HEK293 (cell line): ENCODE measurements around the gene HNF1A.

Experiments
- CTCF ChIA-PET: fragments of 350-600 bp; formaldehyde crosslinking; extraction: SDS; loops from one replicate; lab custom pipeline; 2021; ENCODE audit warnings: antibody characterized with exemption; lab: Yijun Ruan, JAX
- POLR2A ChIA-PET: fragments of 300-600 bp; formaldehyde crosslinking; extraction: SDS; loops from one replicate; lab custom pipeline; 2020; ENCODE audit warnings: antibody characterized with exemption, inconsistent platforms; lab: Yijun Ruan, JAX
- H3K27ac ChIP-seq: fragments of 200-500 bp; sonication (Bioruptor generic); 2 replicates; pipeline ENCODE4 v1.5.1; 2014; ENCODE audit warnings: low read depth, low read length, control low read depth, inconsistent platforms; ENCODE audit errors: extremely low read depth
- H3K36me3 ChIP-seq, 2 experiments: fragments of 200-500 bp in 1 of 2; sonication (Bioruptor generic) in 1 of 2; 1 replicate in 1 of 2; 2 replicates in 1 of 2; pipeline ENCODE4 v1.5.1; 2014 to 2017; ENCODE audit warnings: inconsistent platforms in 2 of 2, low read length in 2 of 2; ENCODE audit not compliant: control insufficient read depth in 2 of 2, insufficient read depth in 1 of 2
- H3K4me1 ChIP-seq: fragments of 200-500 bp; sonication (Bioruptor generic); 2 replicates; pipeline ENCODE4 v1.5.1; 2014; ENCODE audit warnings: mild to moderate bottlenecking, low read length, inconsistent platforms; ENCODE audit not compliant: control insufficient read depth, insufficient read depth
- H3K4me3 ChIP-seq: 2 replicates; pipeline ENCODE4 v1.5.1; 2011; ENCODE audit warnings: low read depth, mild to moderate bottlenecking, control low read depth, low read length, moderate library complexity
- H3K9me3 ChIP-seq: fragments of 200-500 bp; sonication (Bioruptor generic); 2 replicates; pipeline ENCODE4 v1.5.1; 2014; ENCODE audit warnings: low read depth, low read length, inconsistent platforms; ENCODE audit not compliant: control insufficient read depth, insufficient read depth
- BCL6B ChIP-seq: fragments of 450-650 bp; formaldehyde crosslinking; IDR thresholded peaks from 2 replicates; pipeline ENCODE4 v1.5.1; 2017; ENCODE audit warnings: missing biosample characterization, missing genetic modification characterization
- IKZF3 ChIP-seq: fragments of 450-650 bp; IDR thresholded peaks from 2 replicates; pipeline ENCODE4 v1.5.0; 2018; ENCODE audit warnings: missing biosample characterization, mild to moderate bottlenecking, missing genetic modification characterization, moderate library complexity
- INSM2 ChIP-seq: fragments of 450-650 bp; formaldehyde crosslinking; IDR thresholded peaks from 2 replicates; pipeline ENCODE4 v1.5.1; 2016; ENCODE audit warnings: missing biosample characterization, missing genetic modification characterization
- KLF10 ChIP-seq: fragments of 450-650 bp; IDR thresholded peaks from 2 replicates; pipeline ENCODE4 v1.5.1; 2018; ENCODE audit warnings: missing biosample characterization, mild to moderate bottlenecking, missing genetic modification characterization
- PRDM1 ChIP-seq: fragments of 450-650 bp; formaldehyde crosslinking; IDR thresholded peaks from 2 replicates; pipeline ENCODE4; 2016; ENCODE audit warnings: missing biosample characterization, missing genetic modification characterization
- PRDM10 ChIP-seq: fragments of 450-650 bp; formaldehyde crosslinking; IDR thresholded peaks from 2 replicates; pipeline ENCODE4 v1.5.1; 2016; ENCODE audit warnings: missing biosample characterization, missing genetic modification characterization
- YY2 ChIP-seq: fragments of 450-650 bp; formaldehyde crosslinking; IDR thresholded peaks from 2 replicates; pipeline ENCODE4 v1.5.1; 2016; ENCODE audit warnings: missing biosample characterization, missing genetic modification characterization
- ZBTB11 ChIP-seq: fragments of 450-650 bp; formaldehyde crosslinking; conservative IDR thresholded peaks from 2 replicates; pipeline ENCODE4 v1.5.1; 2016; ENCODE audit warnings: low read depth, missing biosample characterization, missing genetic modification characterization
- ZBTB17 ChIP-seq: fragments of 450-650 bp; formaldehyde crosslinking; IDR thresholded peaks from 2 replicates; pipeline ENCODE4 v1.5.1; 2016; ENCODE audit warnings: missing biosample characterization, missing genetic modification characterization
- ZBTB49 ChIP-seq: fragments of 450-650 bp; formaldehyde crosslinking; IDR thresholded peaks from 2 replicates; pipeline ENCODE4 v1.5.1; 2016; ENCODE audit warnings: missing biosample characterization, missing genetic modification characterization, low read depth
- ZNF121 ChIP-seq: fragments of 450-650 bp; formaldehyde crosslinking; IDR thresholded peaks from 2 replicates; pipeline ENCODE4 v1.5.1; 2016; ENCODE audit warnings: missing biosample characterization, missing genetic modification characterization
- ZNF146 ChIP-seq: fragments of 450-650 bp; formaldehyde crosslinking; IDR thresholded peaks from 2 replicates; pipeline ENCODE4 v1.5.1; 2016; ENCODE audit warnings: missing biosample characterization, missing genetic modification characterization
- ZNF175 ChIP-seq: fragments of 450-650 bp; formaldehyde crosslinking; IDR thresholded peaks from 2 replicates; pipeline ENCODE4 v1.5.1; 2016; ENCODE audit warnings: missing biosample characterization, missing genetic modification characterization
- ZNF19 ChIP-seq: fragments of 450-650 bp; formaldehyde crosslinking; IDR thresholded peaks from 2 replicates; pipeline ENCODE4; 2016; ENCODE audit warnings: missing biosample characterization, missing genetic modification characterization, low read depth
- ZNF266 ChIP-seq: fragments of 450-650 bp; formaldehyde crosslinking; IDR thresholded peaks from 2 replicates; pipeline ENCODE4 v1.5.1; 2016; ENCODE audit warnings: missing biosample characterization, missing genetic modification characterization, low read depth
- ZNF280C ChIP-seq: fragments of 450-650 bp; formaldehyde crosslinking; IDR thresholded peaks from 2 replicates; pipeline ENCODE4 v1.5.1; 2016; ENCODE audit warnings: missing biosample characterization, missing genetic modification characterization
- ZNF335 ChIP-seq: fragments of 450-650 bp; formaldehyde crosslinking; conservative IDR thresholded peaks from 2 replicates; pipeline ENCODE4 v1.5.1; 2016; ENCODE audit warnings: missing biosample characterization, missing genetic modification characterization
- ZNF394 ChIP-seq: fragments of 450-650 bp; formaldehyde crosslinking; IDR thresholded peaks from 2 replicates; pipeline ENCODE4 v1.5.1; 2016; ENCODE audit warnings: missing biosample characterization, missing genetic modification characterization, mild to moderate bottlenecking, moderate library complexity, borderline replicate concordance
- ZNF654 ChIP-seq: fragments of 450-650 bp; formaldehyde crosslinking; IDR thresholded peaks from 2 replicates; pipeline ENCODE4 v1.5.1; 2016; ENCODE audit warnings: low read depth, missing biosample characterization, missing genetic modification characterization
- ZNF701 ChIP-seq: fragments of 450-650 bp; formaldehyde crosslinking; IDR thresholded peaks from 2 replicates; pipeline ENCODE4 v1.5.1; 2016; ENCODE audit warnings: missing biosample characterization, missing genetic modification characterization
- ZSCAN5A ChIP-seq: fragments of 450-650 bp; formaldehyde crosslinking; IDR thresholded peaks from 2 replicates; pipeline ENCODE4 v1.5.1; 2016; ENCODE audit warnings: missing biosample characterization, missing genetic modification characterization

HNF1A gene

GRCh38 chr12:120944645-120945217 is 33.6 kb upstream of the HNF1A start:
- ChIA-PET POLR2A (interaction anchor here (1.5 kb wide), 1 partner anchor 27 kb away, joined by 4 read pairs; no protein-coding TSS in a partner anchor), CTCF (interaction anchor here (0.6 to 1.9 kb wide), 7 partner anchors 15 to 107 kb away, joined by 3 to 14 read pairs (median 3); no protein-coding TSS in a partner anchor)
- no peak overlapping the region for H3K27ac ChIP-seq
- H3K4me1 ChIP-seq: no peaks in the 10 kb centered on the region
- H3K4me3 ChIP-seq: no peak overlapping the region
- H3K36me3 ChIP-seq: no peaks in the 10 kb centered on the region
- no peaks in the 10 kb centered on the region for H3K9me3 ChIP-seq
- TF ChIP-seq ZNF19 (tag by site-specific recombination): no peak
- TF ChIP-seq ZNF701 (tag by site-specific recombination): no peak
- no peak for TF ChIP-seq ZNF394 (tag by site-specific recombination)
- TF ChIP-seq IKZF3: peak; percentile 55; the same call in 1 of the 2 replicates
- peak; percentile 81 for TF ChIP-seq PRDM1 (tag by site-specific recombination)
- no peak for TF ChIP-seq YY2 (tag by site-specific recombination)
- no peak for TF ChIP-seq ZNF175
- 0 out of 2 replicates have a peak, but pooled peaks have one; percentile 36 for TF ChIP-seq ZNF335 (tag by site-specific recombination)
- TF ChIP-seq INSM2 (tag by site-specific recombination): no peak
- TF ChIP-seq ZNF654 (tag by site-specific recombination): peak; percentile 28
- TF ChIP-seq BCL6B: no peak
- 0 out of 2 replicates have a peak, but pooled peaks have one; percentile 14 for TF ChIP-seq PRDM10 (tag by site-specific recombination)
- no peak for TF ChIP-seq ZNF121 (tag by site-specific recombination)
- TF ChIP-seq ZBTB17 (tag by site-specific recombination): no peak
- TF ChIP-seq ZNF266 (tag by site-specific recombination): no peak
- TF ChIP-seq ZBTB11 (tag by site-specific recombination): no peak
- TF ChIP-seq ZSCAN5A (tag by site-specific recombination): no peak
- TF ChIP-seq ZBTB49: no peak
- no peak for TF ChIP-seq KLF10 (tag by site-specific recombination)
- TF ChIP-seq ZNF146 (tag by site-specific recombination): no peak
- TF ChIP-seq ZNF280C (tag by site-specific recombination): no peak
